ENCODE measurements around the gene PABPN1L. TPM values are rescaled to one million over a fixed set of nuclear protein-coding genes. Genes with fewer than 3 reads are reported as not detected.

PABPN1L gene
- polyA plus RNA-seq, 1 donor, result 0.12 TPM

DNA sequence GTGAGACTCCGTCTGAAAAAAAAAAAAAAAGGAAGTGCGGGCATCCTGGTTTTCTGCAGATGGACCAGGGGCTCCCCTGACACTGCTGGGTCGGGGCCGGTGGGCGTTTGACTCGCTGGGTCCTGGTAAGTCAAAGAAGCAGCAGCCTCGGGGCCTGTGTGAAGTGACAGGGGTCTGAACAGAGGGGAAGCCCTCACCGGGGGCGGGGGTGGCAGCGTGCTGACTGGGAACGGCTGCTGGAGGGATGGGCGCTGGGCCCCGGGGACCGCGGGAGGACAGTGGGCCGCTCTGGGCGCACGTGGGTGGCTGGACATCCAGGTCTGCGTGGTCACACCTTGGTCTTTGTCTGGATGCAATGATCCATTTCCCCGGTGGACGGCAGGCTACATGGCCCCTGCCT, 17.9 kb downstream of the PABPN1L start:
- Histone ChIP-seq H3K36me3 (ENCODE audit: control insufficient read depth, insufficient read depth, low read length) (peaks cover 20% of the 10 kb centered on the region), H3K4me3 (ENCODE audit: low read length) (no peak overlapping the region), H3K27ac (ENCODE audit: low read length) (no peak overlapping the region), H3K9me3 (ENCODE audit: control insufficient read depth, low read depth, low read length) (peaks cover 3% of the 10 kb centered on the region), H3K27me3 (ENCODE audit: control insufficient read depth, insufficient read depth, low read length) (no peaks in the 10 kb centered on the region), H3K4me1 (ENCODE audit: control insufficient read depth, insufficient read depth, low read length) (no peaks in the 10 kb centered on the region)
- DNase-seq, result no peak
- WGBS (ENCODE audit: insufficient coverage, low lambda C conversion rate), result no CpG with 5 or more reads among the region's 21 CpGs

DNA sequence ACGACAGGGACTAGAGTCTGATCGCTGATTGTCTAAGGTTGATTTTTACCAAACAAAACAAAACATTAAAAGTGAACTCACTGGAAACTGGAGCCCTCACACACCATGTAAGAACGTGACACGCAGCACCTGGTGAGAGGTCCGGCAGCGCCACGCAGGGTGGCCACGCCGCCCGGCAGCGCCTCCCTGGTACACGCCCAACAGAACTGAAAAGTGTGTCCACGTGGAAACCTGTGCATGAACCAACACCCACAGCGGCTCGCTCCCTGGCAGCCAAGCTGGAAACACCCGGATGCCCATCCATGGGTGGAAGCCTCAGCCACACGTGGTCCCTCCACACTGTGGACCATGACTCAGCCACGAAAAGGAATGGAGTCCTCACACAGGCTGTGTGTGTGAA, 18.8 kb downstream of the PABPN1L start:
- Histone ChIP-seq H3K27ac (ENCODE audit: low read length) (no peak overlapping the region), H3K4me3 (ENCODE audit: low read length) (no peak overlapping the region), H3K36me3 (ENCODE audit: control insufficient read depth, insufficient read depth, low read length) (peaks cover 19% of the 10 kb centered on the region), H3K4me1 (ENCODE audit: control insufficient read depth, insufficient read depth, low read length) (no peaks in the 10 kb centered on the region), H3K27me3 (ENCODE audit: control insufficient read depth, insufficient read depth, low read length) (no peaks in the 10 kb centered on the region), H3K9me3 (ENCODE audit: control insufficient read depth, low read depth, low read length) (peaks cover 3% of the 10 kb centered on the region)
- WGBS (ENCODE audit: insufficient coverage, low lambda C conversion rate), result no CpG with 5 or more reads among the region's 18 CpGs
- DNase-seq, result no peak

DNA sequence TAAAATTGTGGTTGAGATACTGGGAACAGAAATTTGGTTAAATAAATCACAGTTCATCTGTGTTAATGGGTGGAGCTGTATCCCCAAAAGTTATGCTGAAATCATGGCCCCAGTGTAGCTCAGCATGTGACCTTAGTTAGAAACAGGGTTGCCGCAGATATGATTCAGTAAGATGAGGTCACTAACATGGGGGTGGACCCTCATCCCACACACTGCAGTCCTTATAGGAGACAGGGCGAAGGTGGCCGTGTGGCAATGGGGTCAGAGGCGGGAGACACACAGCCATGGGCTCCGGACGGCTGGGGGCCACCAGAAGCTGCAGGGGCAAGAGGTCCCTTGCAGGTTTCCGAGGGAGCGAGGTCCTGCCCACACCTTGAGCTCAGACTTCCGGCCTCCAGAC, 20.4 kb downstream of the PABPN1L start:
- no CpG with 5 or more reads among the region's 9 CpGs for WGBS (ENCODE audit: insufficient coverage, low lambda C conversion rate)
- no peak overlapping the region for H3K4me3 ChIP-seq (ENCODE audit: low read length)
- no peak overlapping the region for H3K27ac ChIP-seq (ENCODE audit: low read length)
- H3K36me3 ChIP-seq (ENCODE audit: control insufficient read depth, insufficient read depth, low read length), result peaks cover 31% of the 10 kb centered on the region
- no peaks in the 10 kb centered on the region for H3K27me3 ChIP-seq (ENCODE audit: control insufficient read depth, insufficient read depth, low read length)
- no peak for DNase-seq
- no peaks in the 10 kb centered on the region for H3K9me3 ChIP-seq (ENCODE audit: control insufficient read depth, low read depth, low read length)
- no peaks in the 10 kb centered on the region for H3K4me1 ChIP-seq (ENCODE audit: control insufficient read depth, insufficient read depth, low read length)

DNA sequence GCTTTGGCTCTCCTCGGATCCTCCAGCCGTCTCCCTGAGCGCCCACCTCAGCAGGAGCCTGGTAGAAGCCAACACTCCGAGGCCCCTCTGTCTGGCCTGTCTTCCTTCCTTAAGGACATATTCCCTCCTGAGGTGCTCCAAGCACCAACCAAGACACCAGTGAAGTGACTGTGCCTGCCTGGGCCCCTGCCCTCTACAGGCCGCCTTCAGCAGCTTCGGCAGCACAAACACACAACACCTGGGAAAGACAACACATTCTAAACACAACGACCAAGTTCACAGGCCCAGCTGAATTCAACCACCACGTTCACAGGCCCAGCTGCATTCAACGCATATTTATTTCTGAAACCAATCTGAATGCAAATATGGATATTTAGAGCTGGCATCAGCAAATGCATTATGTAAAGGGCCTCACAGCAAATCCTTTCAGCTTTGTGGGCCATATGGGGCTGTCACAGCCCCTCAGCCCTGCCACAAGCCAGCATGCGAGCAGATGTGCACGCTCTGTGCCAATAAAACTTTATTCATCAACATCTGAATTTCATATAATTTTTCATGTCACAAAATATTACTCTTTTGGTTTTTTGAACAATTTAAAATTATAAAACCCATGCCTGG, 21.9 kb downstream of the PABPN1L start:
- DNase-seq, result no peak
- H3K36me3 ChIP-seq (ENCODE audit: control insufficient read depth, insufficient read depth, low read length), result peaks cover 34% of the 10 kb centered on the region
- H3K27ac ChIP-seq (ENCODE audit: low read length), result no peak overlapping the region
- no CpG with 5 or more reads among the region's 11 CpGs for WGBS (ENCODE audit: insufficient coverage, low lambda C conversion rate)
- no peaks in the 10 kb centered on the region for H3K4me1 ChIP-seq (ENCODE audit: control insufficient read depth, insufficient read depth, low read length)
- no peaks in the 10 kb centered on the region for H3K9me3 ChIP-seq (ENCODE audit: control insufficient read depth, low read depth, low read length)
- no peak overlapping the region for H3K4me3 ChIP-seq (ENCODE audit: low read length)
- H3K27me3 ChIP-seq (ENCODE audit: control insufficient read depth, insufficient read depth, low read length), result no peaks in the 10 kb centered on the region

DNA sequence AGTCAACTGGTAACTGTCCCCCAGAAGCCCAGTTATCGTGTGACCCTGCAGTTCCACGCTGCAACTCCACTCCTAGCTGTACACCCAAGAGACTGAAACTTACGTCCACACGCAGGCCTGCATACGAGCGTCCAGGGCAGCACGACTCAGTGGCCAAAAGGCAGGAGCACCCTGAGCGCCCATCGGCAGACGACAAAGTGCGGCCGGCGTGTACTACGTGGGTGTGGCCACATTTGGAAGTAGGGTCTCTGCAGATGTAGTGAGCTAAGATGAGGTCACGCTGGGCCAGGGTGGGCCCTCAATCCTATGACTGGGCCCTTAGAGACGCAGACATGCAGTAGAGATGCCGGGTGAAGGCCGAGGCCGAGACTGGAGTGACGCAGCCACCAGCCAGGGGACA, 23.2 kb downstream of the PABPN1L start:
- no CpG with 5 or more reads among the region's 20 CpGs for WGBS (ENCODE audit: insufficient coverage, low lambda C conversion rate)
- Histone ChIP-seq H3K9me3 (ENCODE audit: control insufficient read depth, low read depth, low read length) (no peaks in the 10 kb centered on the region), H3K27me3 (ENCODE audit: control insufficient read depth, insufficient read depth, low read length) (no peaks in the 10 kb centered on the region), H3K36me3 (ENCODE audit: control insufficient read depth, insufficient read depth, low read length) (peaks cover 45% of the 10 kb centered on the region), H3K4me1 (ENCODE audit: control insufficient read depth, insufficient read depth, low read length) (no peaks in the 10 kb centered on the region), H3K27ac (ENCODE audit: low read length) (no peak overlapping the region), H3K4me3 (ENCODE audit: low read length) (no peak overlapping the region)
- no peak for DNase-seq

DNA sequence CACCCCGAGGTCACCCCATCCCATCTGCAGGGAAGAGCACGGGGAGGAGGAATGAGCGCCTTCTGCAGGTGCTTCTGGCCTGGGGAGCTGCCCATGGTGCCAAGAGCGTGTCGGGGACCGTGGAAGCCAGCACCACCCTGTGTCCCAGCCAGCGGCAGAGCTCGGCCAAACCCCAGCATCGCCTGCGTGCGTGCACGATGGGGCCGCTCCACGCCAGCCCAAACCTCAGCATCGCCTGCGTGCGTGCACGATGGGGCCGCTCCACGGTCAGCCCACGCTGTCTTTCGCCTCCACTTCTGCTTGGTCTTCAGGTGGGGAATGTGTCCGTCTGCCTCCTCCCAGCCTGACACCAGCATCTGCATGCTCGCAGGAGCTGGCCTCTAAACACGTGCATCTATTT, 23.7 kb downstream of the PABPN1L start:
- H3K4me3 ChIP-seq (ENCODE audit: low read length), result no peak overlapping the region
- no peaks in the 10 kb centered on the region for H3K9me3 ChIP-seq (ENCODE audit: control insufficient read depth, low read depth, low read length)
- no peak overlapping the region for H3K27ac ChIP-seq (ENCODE audit: low read length)
- no peaks in the 10 kb centered on the region for H3K27me3 ChIP-seq (ENCODE audit: control insufficient read depth, insufficient read depth, low read length)
- 100% methylated on average over 3 of the region's 25 CpGs for WGBS (ENCODE audit: insufficient coverage, low lambda C conversion rate)
- no peak for DNase-seq
- no peaks in the 10 kb centered on the region for H3K4me1 ChIP-seq (ENCODE audit: control insufficient read depth, insufficient read depth, low read length)
- H3K36me3 ChIP-seq (ENCODE audit: control insufficient read depth, insufficient read depth, low read length), result peaks cover 45% of the 10 kb centered on the region

DNA sequence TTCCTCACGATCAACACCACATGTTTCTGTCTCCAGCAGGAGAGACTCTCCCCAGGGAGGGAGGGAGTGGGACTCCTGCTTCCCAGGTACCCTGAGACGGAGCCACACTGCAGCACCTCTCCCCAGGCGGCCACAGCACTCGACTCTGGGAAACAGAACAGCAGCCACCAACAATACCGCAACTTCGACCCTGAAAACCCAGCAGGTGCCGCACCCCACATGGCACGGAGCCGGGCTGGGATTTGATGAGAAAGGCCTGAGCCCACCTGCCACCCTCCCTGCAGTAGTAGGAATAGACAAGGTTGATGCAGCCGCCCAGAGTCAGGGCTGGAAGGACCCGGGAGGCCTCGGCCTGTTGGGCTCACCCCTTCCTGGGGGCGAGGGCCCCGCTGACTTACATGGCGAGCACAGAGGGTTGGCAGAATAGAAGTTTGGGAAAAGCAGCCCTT, 24.1 kb downstream of the PABPN1L start:
- Histone ChIP-seq H3K36me3 (ENCODE audit: control insufficient read depth, insufficient read depth, low read length) (peaks cover 44% of the 10 kb centered on the region), H3K27ac (ENCODE audit: low read length) (no peak overlapping the region), H3K4me3 (ENCODE audit: low read length) (no peak overlapping the region), H3K4me1 (ENCODE audit: control insufficient read depth, insufficient read depth, low read length) (no peaks in the 10 kb centered on the region), H3K9me3 (ENCODE audit: control insufficient read depth, low read depth, low read length) (no peaks in the 10 kb centered on the region), H3K27me3 (ENCODE audit: control insufficient read depth, insufficient read depth, low read length) (no peaks in the 10 kb centered on the region)
- no CpG with 5 or more reads among the region's 15 CpGs for WGBS (ENCODE audit: insufficient coverage, low lambda C conversion rate)
- DNase-seq, result no peak

DNA sequence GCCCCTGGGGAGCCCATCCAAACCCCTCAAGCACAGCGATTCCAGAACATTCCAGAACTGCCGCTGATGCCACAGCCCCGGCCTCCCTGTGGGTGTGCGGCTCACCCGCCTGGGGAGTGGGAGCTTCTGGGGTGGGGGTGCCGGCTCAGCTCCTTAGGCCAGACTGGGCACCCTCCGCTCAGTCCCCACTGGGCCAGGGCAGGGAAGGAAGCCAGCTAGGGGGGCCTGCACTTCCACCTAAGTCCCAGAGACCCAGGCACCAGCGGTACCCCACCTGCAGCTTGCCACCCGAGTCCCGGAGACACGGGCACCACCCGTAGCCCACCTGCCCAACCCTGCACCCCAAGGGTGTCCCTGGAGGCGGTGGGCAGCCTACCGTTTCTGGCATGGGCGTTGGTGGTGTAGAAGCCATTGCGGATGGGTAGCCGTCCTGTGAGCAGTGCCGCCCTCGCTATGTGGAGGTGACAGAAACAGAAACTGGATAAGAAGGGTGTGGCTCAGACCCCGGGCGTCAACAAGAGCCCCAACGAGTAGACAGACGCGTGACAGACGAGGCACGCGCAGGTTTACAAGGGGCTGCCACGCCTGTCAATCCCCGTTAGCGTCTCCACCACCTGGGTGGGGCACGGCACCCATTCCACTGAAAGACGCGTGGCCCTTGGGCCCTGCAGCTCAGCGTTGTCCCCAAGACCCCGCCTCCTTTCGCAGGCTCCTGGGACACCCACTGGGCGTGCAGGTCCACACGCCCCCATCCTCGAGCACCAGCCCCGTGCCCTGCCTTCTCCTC, 24.7 kb downstream of the PABPN1L start:
- Histone ChIP-seq H3K27me3 (ENCODE audit: control insufficient read depth, insufficient read depth, low read length) (no peaks in the 10 kb centered on the region), H3K4me1 (ENCODE audit: control insufficient read depth, insufficient read depth, low read length) (no peaks in the 10 kb centered on the region), H3K9me3 (ENCODE audit: control insufficient read depth, low read depth, low read length) (no peaks in the 10 kb centered on the region), H3K27ac (ENCODE audit: low read length) (no peak overlapping the region), H3K4me3 (ENCODE audit: low read length) (no peak overlapping the region), H3K36me3 (ENCODE audit: control insufficient read depth, insufficient read depth, low read length) (peaks cover 44% of the 10 kb centered on the region)
- no CpG with 5 or more reads among the region's 40 CpGs for WGBS (ENCODE audit: insufficient coverage, low lambda C conversion rate)
- DNase-seq, result no peak

DNA sequence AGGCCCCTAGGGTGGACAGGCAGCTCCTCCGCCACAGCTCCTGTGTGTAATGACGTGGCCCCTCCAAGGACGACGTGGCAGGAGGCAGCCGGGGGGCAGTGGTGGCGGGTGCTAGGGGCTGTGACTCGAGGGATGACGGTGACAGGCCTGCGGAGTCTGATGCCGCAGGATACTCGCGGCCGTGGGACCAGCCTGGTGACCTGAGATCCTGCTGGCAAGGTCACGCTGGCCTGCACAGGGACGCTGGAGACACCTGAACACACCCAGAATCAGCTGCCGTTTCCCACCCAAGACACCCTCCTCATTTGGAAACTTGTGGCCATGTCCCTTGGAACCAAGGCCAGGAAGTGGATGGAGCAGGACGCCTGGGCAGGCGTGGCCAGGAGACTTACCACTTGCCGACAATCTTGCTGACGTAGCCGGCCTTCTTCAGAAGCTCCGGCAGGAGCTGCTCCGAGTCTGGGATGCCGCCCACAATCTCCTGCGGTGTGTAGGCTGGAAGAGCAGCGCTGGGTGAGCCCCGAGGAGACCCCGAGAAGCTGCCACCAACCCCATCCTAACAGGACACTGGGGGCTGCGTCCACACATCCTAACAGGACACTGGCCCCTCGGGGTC, 25.8 kb downstream of the PABPN1L start:
- no peaks in the 10 kb centered on the region for H3K9me3 ChIP-seq (ENCODE audit: control insufficient read depth, low read depth, low read length)
- no peak for DNase-seq
- H3K36me3 ChIP-seq (ENCODE audit: control insufficient read depth, insufficient read depth, low read length), result peaks cover 44% of the 10 kb centered on the region
- no peak overlapping the region for H3K4me3 ChIP-seq (ENCODE audit: low read length)
- H3K27me3 ChIP-seq (ENCODE audit: control insufficient read depth, insufficient read depth, low read length), result no peaks in the 10 kb centered on the region
- H3K27ac ChIP-seq (ENCODE audit: low read length), result no peak overlapping the region
- H3K4me1 ChIP-seq (ENCODE audit: control insufficient read depth, insufficient read depth, low read length), result no peaks in the 10 kb centered on the region
- WGBS (ENCODE audit: insufficient coverage, low lambda C conversion rate), result no CpG with 5 or more reads among the region's 30 CpGs

DNA sequence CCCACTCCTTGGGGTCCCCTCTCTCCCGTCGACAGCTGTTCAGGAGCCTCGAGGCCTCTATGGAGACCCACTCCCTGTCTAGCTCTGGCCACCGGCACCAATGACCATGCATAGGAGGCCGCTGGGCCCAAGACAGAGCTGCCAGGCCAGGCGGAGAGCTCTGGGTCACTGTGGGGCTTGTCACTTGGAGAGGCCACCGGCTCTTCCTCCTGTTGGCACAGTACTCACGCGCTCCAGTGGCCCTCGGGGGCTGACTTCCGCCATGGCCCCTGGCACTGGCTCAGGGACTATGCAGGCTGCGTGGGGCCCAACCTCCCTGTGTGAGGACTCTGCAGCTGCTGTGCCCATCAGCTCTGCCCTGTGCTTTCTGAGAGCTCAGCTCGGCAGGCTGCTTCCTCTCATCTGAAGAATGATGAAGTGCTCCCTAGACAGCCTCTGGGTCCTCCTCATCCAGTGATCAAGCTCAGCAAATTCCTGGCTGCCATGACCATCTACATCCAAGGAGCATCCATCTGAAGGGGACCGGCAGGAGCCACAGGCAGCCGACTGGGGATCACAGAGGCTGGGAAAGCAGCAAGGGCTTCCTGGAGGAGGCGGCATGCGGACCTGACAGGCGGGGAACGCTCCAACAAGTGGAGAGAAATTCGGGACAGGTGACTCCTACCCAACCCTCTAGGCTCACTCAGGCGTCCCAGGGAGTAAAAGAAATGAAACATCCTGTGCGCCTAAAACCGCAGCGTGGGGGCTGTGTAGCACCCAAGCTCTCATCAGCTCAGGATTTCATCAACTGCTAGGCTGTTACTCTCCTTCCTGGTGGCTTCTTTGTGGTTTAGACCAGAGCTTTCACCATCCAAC, 26.5 kb downstream of the PABPN1L start:
- Histone ChIP-seq H3K27ac (ENCODE audit: low read length) (no peak overlapping the region), H3K4me3 (ENCODE audit: low read length) (no peak overlapping the region), H3K27me3 (ENCODE audit: control insufficient read depth, insufficient read depth, low read length) (no peaks in the 10 kb centered on the region), H3K4me1 (ENCODE audit: control insufficient read depth, insufficient read depth, low read length) (no peaks in the 10 kb centered on the region), H3K9me3 (ENCODE audit: control insufficient read depth, low read depth, low read length) (no peaks in the 10 kb centered on the region), H3K36me3 (ENCODE audit: control insufficient read depth, insufficient read depth, low read length) (peaks cover 50% of the 10 kb centered on the region)
- no peak for DNase-seq
- no CpG with 5 or more reads among the region's 24 CpGs for WGBS (ENCODE audit: insufficient coverage, low lambda C conversion rate)

All from large intestine (tissue), 3 donors.